Osteoblast (primary cell): ENCODE results near the gene LTB4R2. TPM values are rescaled to one million over a fixed set of nuclear protein-coding genes. Genes with fewer than 3 reads are reported as not detected.

ENCODE experiments used
- DNase-seq: peaks from one replicate; pipeline ENCODE4 v3.0.0; 2011; ENCODE audit warnings: low spot score, mixed read lengths; ENCODE audit not compliant: insufficient read length; ENCODE audit errors: missing footprints
- H2AFZ ChIP-seq: 2 replicates; pipeline ENCODE4 v1.6.0; 2011; ENCODE audit warnings: mild to moderate bottlenecking, low read length
- H3K27ac ChIP-seq: 2 replicates; pipeline ENCODE4 v1.5.1; 2011; ENCODE audit warnings: mild to moderate bottlenecking, low read depth, low read length, moderate library complexity
- H3K27me3 ChIP-seq: 2 replicates; pipeline ENCODE4 v1.6.0; 2012; ENCODE audit warnings: mild to moderate bottlenecking, control low read depth, inconsistent platforms, low read length, moderate library complexity; ENCODE audit not compliant: insufficient read depth
- H3K36me3 ChIP-seq: 2 replicates; pipeline ENCODE4 v1.5.1; 2011; ENCODE audit warnings: mild to moderate bottlenecking, low read length, control low read depth, moderate library complexity; ENCODE audit not compliant: insufficient read depth
- H3K4me1 ChIP-seq: 2 replicates; pipeline ENCODE4 v1.5.1; 2011; ENCODE audit warnings: mild to moderate bottlenecking, low read length, control low read depth, moderate library complexity; ENCODE audit not compliant: insufficient read depth
- H3K4me2 ChIP-seq: 2 replicates; pipeline ENCODE4 v1.6.0; 2011; ENCODE audit warnings: mild to moderate bottlenecking, low read length; ENCODE audit not compliant: insufficient read depth
- H3K4me3 ChIP-seq: fragments of 200-600 bp; sonication (generic); 3 replicates; pipeline ENCODE4 v1.5.1; 2012; ENCODE audit warnings: mild to moderate bottlenecking, low read length, inconsistent platforms; ENCODE audit not compliant: insufficient read depth
- H3K79me2 ChIP-seq: 2 replicates; pipeline ENCODE4 v1.6.0; 2012; ENCODE audit warnings: mild to moderate bottlenecking, low read length, control low read depth, inconsistent platforms; ENCODE audit not compliant: insufficient read depth
- H3K9me3 ChIP-seq: 2 replicates; pipeline ENCODE4 v1.5.1; 2011; ENCODE audit warnings: low read depth, low read length, control low read depth
- H4K20me1 ChIP-seq: 2 replicates; pipeline ENCODE4 v1.6.0; 2012; ENCODE audit warnings: mild to moderate bottlenecking, low read length, control low read depth; ENCODE audit not compliant: insufficient read depth
- CTCF ChIP-seq: IDR thresholded peaks from 2 replicates; pipeline ENCODE4 v1.5.1; 2011; ENCODE audit warnings: mild to moderate bottlenecking, low read depth, low read length, moderate library complexity; ENCODE audit errors: extremely low read depth
- total RNA-seq: library from RNA; depleted of rRNA; stranded (reverse); fragments of >200 nt; gene quantifications from 2 replicates; pipeline ENCODE4 v1.2.3, GENCODE V29; 2012

The LTB4R2 gene
- total RNA-seq, 1 donor = 5.1 TPM

- no peaks in the 10 kb centered on the region for H3K79me2 ChIP-seq
- TF ChIP-seq CTCF = peak; percentile 20
- peak within 1 kb of the TSS; percentile 80 for H3K4me2 ChIP-seq
- H2AFZ ChIP-seq = peak within 1 kb of the TSS; percentile 52
- no peaks in the 10 kb centered on the region for H3K9me3 ChIP-seq
- DNase-seq = peak; percentile 98
- H3K4me1 ChIP-seq = peaks cover 15% of the 10 kb centered on the region
- H3K36me3 ChIP-seq = peaks cover 1% of the 10 kb centered on the region
- H3K27ac ChIP-seq = no peak within 1 kb of the TSS
- H3K4me3 ChIP-seq = peak within 1 kb of the TSS; percentile 63
- H3K27me3 ChIP-seq = no peaks in the 10 kb centered on the region
- H4K20me1 ChIP-seq = no peaks in the 10 kb centered on the region
Observed at GRCh38 chr14:24310646-24311604, 985 bp downstream of the LTB4R2 start, which contains the start of gene LTB4R. Gene LTB4R, plus strand, starts transcription at chr14:24311502. Its CDS starts 4,150 bp downstream, at chr14:24315652.

- Histone ChIP-seq H3K79me2 (no peaks in the 10 kb centered on the region), H3K4me2 (peak overlapping the region; percentile 15), H3K4me3 (peak overlapping the region; percentile 63), H3K36me3 (no peaks in the 10 kb centered on the region), H2AFZ (no peak overlapping the region), H3K27me3 (peaks cover 6% of the 10 kb centered on the region), H3K27ac (no peak overlapping the region), H4K20me1 (no peaks in the 10 kb centered on the region), H3K4me1 (peaks cover 15% of the 10 kb centered on the region), H3K9me3 (no peaks in the 10 kb centered on the region)
- TF ChIP-seq CTCF = no peak
- peak; percentile 77 for DNase-seq
Observed at GRCh38 chr14:24311837-24312615, 2.1 kb downstream of the LTB4R2 start.

- no peaks in the 10 kb centered on the region for H3K79me2 ChIP-seq
- DNase-seq = peak; percentile 62
- H2AFZ ChIP-seq = no peak overlapping the region
- H3K9me3 ChIP-seq = no peaks in the 10 kb centered on the region
- no peak overlapping the region for H3K4me2 ChIP-seq
- peaks cover 23% of the 10 kb centered on the region for H3K4me1 ChIP-seq
- no peaks in the 10 kb centered on the region for H4K20me1 ChIP-seq
- no peaks in the 10 kb centered on the region for H3K36me3 ChIP-seq
- H3K4me3 ChIP-seq = no peak overlapping the region
- peaks cover 7% of the 10 kb centered on the region for H3K27me3 ChIP-seq
- H3K27ac ChIP-seq = no peak overlapping the region
- no peak for TF ChIP-seq CTCF
Observed at GRCh38 chr14:24312736-24313507, 3.0 kb downstream of the LTB4R2 start.
